HepG2 (cell line): ENCODE results near the gene GSTM2. TPM values are rescaled to one million over a fixed set of nuclear protein-coding genes. Genes with fewer than 3 reads are reported as not detected.

ENCODE experiments used
- ATAC-seq: fragments of 200-7000 bp; cut with Tn5 transposase; 3 replicates; pipeline ENCODE4 v1.9.1; 2020; ENCODE audit warnings: mild to moderate bottlenecking, moderate library complexity
- BruUV-seq: library from RNA; stranded (reverse); fragments of 400-500 nt; replicated peaks from 2 replicates; lab custom pipeline; 2021; lab: Mats Ljungman, UMichigan
- CTCF ChIA-PET: fragments of 300-600 bp; formaldehyde crosslinking; extraction: SDS; loops from one replicate; lab custom pipeline; 2021; ENCODE audit warnings: low total read pairs, inconsistent platforms, low intra/inter-chr PET ratio; lab: Yijun Ruan, JAX
- POLR2A ChIA-PET: fragments of 350-600 bp; sonication (Branson Sonifier 250); formaldehyde crosslinking; loops from one replicate; lab custom pipeline; 2020; ENCODE audit warnings: antibody characterized with exemption, inconsistent platforms; lab: Yijun Ruan, JAX
- DNase-seq: peaks from one replicate; pipeline ENCODE4 v3.0.0-alpha.2; 2015; ENCODE audit warnings: low spot score
- FAIRE-seq: peaks from 3 replicates; lab custom pipeline; 2011; peaks lifted over from hg19 to GRCh38; lab: Jason Lieb, UNC
- H2AFZ ChIP-seq: one replicate; pipeline ENCODE4 v1.6.1; 2011; ENCODE audit warnings: low read length, inconsistent platforms
- H3K27ac ChIP-seq: fragments of 300-600 bp; 3 replicates; pipeline ENCODE4 v1.8.0; 2011; ENCODE audit warnings: mixed run types, mild to moderate bottlenecking, mixed read lengths, low read length, inconsistent platforms; ENCODE audit not compliant: insufficient read depth; ENCODE audit errors: extremely low read length
- H3K27me3 ChIP-seq, 2 experiments: fragments of 200-600 bp in 1 of 2; 2 replicates in 1 of 2; 3 replicates in 1 of 2; pipeline versions ENCODE4 v1.6.0 to v1.8.0; 2011; ENCODE audit warnings: low read length in 2 of 2, mild to moderate bottlenecking in 2 of 2, moderate library complexity in 2 of 2, inconsistent platforms in 1 of 2; ENCODE audit not compliant: insufficient read depth in 2 of 2, control insufficient read depth in 1 of 2
- H3K36me3 ChIP-seq, 2 experiments: fragments of 200-600 bp in 1 of 2; replicated peaks in 1 of 2; 2 replicates in 1 of 2; 3 replicates in 1 of 2; pipeline versions ENCODE4 v1.5.1 to v1.8.0; 2011; ENCODE audit warnings: low read length in 2 of 2, inconsistent platforms in 1 of 2; ENCODE audit not compliant: insufficient read depth in 2 of 2, control insufficient read depth in 1 of 2
- H3K4me1 ChIP-seq: 2 replicates; pipeline ENCODE4 v1.5.1; 2012; ENCODE audit warnings: low read length, inconsistent platforms; ENCODE audit not compliant: insufficient read depth
- H3K4me2 ChIP-seq: 2 replicates; pipeline ENCODE4 v1.6.0; 2011; ENCODE audit warnings: low read depth, low read length, inconsistent platforms
- H3K4me3 ChIP-seq, 3 experiments: fragments of 200-600 bp in 1 of 3; sonication (generic), shearing (Covaris generic) in 1 of 3; replicated peaks in 1 of 3; 2 replicates each; pipeline ENCODE4 v1.5.1; 2011 to 2016; ENCODE audit warnings: low read length in 3 of 3, inconsistent platforms in 2 of 3, low read depth in 2 of 3, mild to moderate bottlenecking in 2 of 3, control low read depth in 1 of 3, mixed read lengths in 1 of 3; ENCODE audit not compliant: insufficient read depth in 1 of 3
- H3K79me2 ChIP-seq: one replicate; pipeline ENCODE4 v1.6.1; 2011; ENCODE audit warnings: low read length, inconsistent platforms; ENCODE audit not compliant: insufficient read depth
- H3K9ac ChIP-seq: 2 replicates; pipeline ENCODE4 v1.6.0; 2011; ENCODE audit warnings: mild to moderate bottlenecking, low read depth, low read length, inconsistent platforms; ENCODE audit not compliant: insufficient read depth
- H3K9me3 ChIP-seq: 2 replicates; pipeline ENCODE4 v1.5.1; 2012; ENCODE audit warnings: mild to moderate bottlenecking, low read length
- H4K20me1 ChIP-seq: 2 replicates; pipeline ENCODE4 v1.6.0; 2011; ENCODE audit warnings: inconsistent platforms, mild to moderate bottlenecking, low read length, moderate library complexity; ENCODE audit not compliant: insufficient read depth
- DR1 ChIP-seq: sonication (generic); formaldehyde crosslinking; IDR thresholded peaks from 2 replicates; pipeline ENCODE4 v1.8.0; 2021; ENCODE audit warnings: mild to moderate bottlenecking, missing genetic modification reagents, inconsistent platforms
- ETV5 ChIP-seq: IDR thresholded peaks from 2 replicates; pipeline ENCODE4 v1.6.1; 2018; ENCODE audit warnings: missing biosample characterization, missing genetic modification reagents, inconsistent platforms, borderline replicate concordance
- JUNB ChIP-seq: sonication (generic); formaldehyde crosslinking; IDR thresholded peaks from 2 replicates; pipeline ENCODE4 v1.8.0; 2022; ENCODE audit warnings: missing genetic modification reagents, mild to moderate bottlenecking, borderline replicate concordance
- NCOR1 ChIP-seq: fragments of 200-600 bp; sonication (generic); IDR thresholded peaks from 2 replicates; pipeline ENCODE4 v1.7.0; 2017; ENCODE audit warnings: antibody characterized with exemption, low read length, borderline replicate concordance
- PCBP1 ChIP-seq: fragments of 200-400 bp; formaldehyde crosslinking; IDR thresholded peaks from 2 replicates; pipeline ENCODE4 v1.6.1; 2017; ENCODE audit warnings: mild to moderate bottlenecking, low read depth, low read length, borderline replicate concordance
- RFX3 ChIP-seq: IDR thresholded peaks from 2 replicates; pipeline ENCODE4 v1.6.1; 2016; ENCODE audit warnings: missing biosample characterization, missing genetic modification reagents
- ZNF232 ChIP-seq: sonication (generic); formaldehyde crosslinking; IDR thresholded peaks from 2 replicates; pipeline ENCODE4 v1.4.0; 2020; ENCODE audit warnings: missing genetic modification reagents, borderline replicate concordance
- WGBS: methylation state at CpG from one replicate; pipeline ENCODE4 v1.1.6; 2017; ENCODE audit warnings: low lambda C conversion rate; 5-methylcytosine and 5-hydroxymethylcytosine counted together
- in situ Hi-C: cut with HindIII; loops from 2 replicates; pipeline ENCODE4 v1.10.0; 2017; ENCODE audit warnings: low pct_unique_long_range_greater_than_20kb; ENCODE audit not compliant: extremely low pct_ligation_motif_present
- intact Hi-C: fragments of 100-400 bp; cut with micrococcal nuclease; formaldehyde crosslinking; loops from one replicate; pipeline ENCODE4 v1.10.0; 2022; ENCODE audit not compliant: unreplicated experiment
- polyA plus RNA-seq, 8 experiments: library from polyadenylated mRNA; depleted of rRNA in 3 of 8; stranded (reverse) in 7 of 8; unstranded in 1 of 8; fragments of >200 nt; fragmentation: Illumina TruSeq in 4 of 8; extraction: Trizol in 4 of 8; gene quantifications; 2 replicates each; pipeline versions ENCODE4 v1.2.1 to v1.2.3, GENCODE V29; 2011 to 2016; ENCODE audit warnings: low read depth in 4 of 8, missing spikeins in 1 of 8, mixed read lengths in 1 of 8; ENCODE audit not compliant: insufficient read depth in 1 of 8
- total RNA-seq, 5 experiments: library from RNA; depleted of rRNA; stranded (reverse); fragments of >200 nt; fragmentation: Illumina TruSeq; extraction: Trizol; gene quantifications; 2 replicates each; pipeline ENCODE4 v1.2.3, GENCODE V29; 2016; ENCODE audit warnings: low read depth in 1 of 5
- TF ChIP-seq, protein P1 (sequence below): sonication (generic); formaldehyde crosslinking; IDR thresholded peaks from 2 replicates; pipeline ENCODE4 v1.4.0; 2020; ENCODE audit warnings: missing genetic modification reagents

The GSTM2 gene
- total and polyA plus RNA-seq, 2 of the 13 experiments (the other 11 are each of a cell fraction or from before 2014, with no cell fraction given), result 7.0 to 15.0 TPM

DNA sequence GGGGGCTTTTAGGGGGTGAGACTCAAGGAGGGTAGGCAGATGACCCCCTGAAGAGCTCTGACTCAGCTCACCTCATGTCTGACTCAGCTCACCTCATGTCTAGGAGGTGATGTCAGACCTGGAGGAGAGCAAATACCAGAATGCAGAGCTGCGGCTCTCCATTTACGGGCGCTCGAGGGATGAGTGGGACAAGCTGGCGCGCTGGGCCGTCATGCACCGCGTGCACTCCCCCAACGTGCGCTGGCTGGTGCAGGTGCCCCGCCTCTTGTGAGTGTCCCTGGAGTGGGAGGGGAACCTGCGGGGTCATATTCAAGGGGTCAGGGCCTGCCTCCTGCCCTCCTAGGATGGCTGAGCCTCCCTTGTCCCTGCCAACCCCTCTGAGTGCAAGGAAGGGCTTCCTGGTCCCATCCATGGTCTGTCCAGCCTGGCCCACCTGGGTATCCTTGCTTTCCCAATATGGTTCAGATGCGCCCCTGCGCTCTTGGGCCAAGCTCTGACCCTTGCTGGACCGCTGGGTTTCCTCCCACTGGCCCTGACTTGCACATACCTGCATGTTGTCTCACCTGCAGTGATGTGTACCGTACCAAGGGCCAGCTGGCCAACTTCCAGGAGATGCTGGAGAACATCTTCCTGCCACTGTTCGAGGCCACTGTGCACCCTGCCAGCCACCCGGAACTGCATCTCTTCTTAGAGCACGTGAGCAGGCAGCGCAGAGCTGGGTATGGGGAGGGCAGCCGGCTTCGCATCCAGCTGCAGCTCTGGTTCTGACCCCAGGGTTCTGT, 39.1 kb upstream of the GSTM2 start:
- no peak overlapping the region for H3K9ac ChIP-seq
- no peak for ATAC-seq
- no peak overlapping the region for H3K4me2 ChIP-seq
- no peak overlapping the region for H3K4me3 ChIP-seq
- peaks cover 8% of the 10 kb centered on the region for H3K4me1 ChIP-seq
- intact Hi-C loops, result no loop called here
- H3K27me3 ChIP-seq, result no peaks in the 10 kb centered on the region
- TF ChIP-seq, protein P1, sequence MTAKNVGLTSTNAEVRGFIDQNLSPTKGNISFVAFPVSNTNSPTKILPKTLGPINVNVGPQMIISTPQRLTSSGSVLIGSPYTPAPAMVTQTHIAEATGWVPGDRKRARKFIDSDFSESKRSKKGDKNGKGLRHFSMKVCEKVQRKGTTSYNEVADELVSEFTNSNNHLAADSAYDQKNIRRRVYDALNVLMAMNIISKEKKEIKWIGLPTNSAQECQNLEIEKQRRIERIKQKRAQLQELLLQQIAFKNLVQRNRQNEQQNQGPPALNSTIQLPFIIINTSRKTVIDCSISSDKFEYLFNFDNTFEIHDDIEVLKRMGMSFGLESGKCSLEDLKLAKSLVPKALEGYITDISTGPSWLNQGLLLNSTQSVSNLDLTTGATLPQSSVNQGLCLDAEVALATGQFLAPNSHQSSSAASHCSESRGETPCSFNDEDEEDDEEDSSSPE (CRISPR knock-in tag), result no peak
- TF ChIP-seq JUNB (CRISPR knock-in tag) (no peak), RFX3 (CRISPR knock-in tag) (no peak), PCBP1 (no peak), NCOR1 (no peak), ZNF232 (CRISPR knock-in tag) (no peak), ETV5 (CRISPR knock-in tag) (no peak), DR1 (CRISPR knock-in tag) (no peak)
- no peak for DNase-seq
- no peak overlapping the region for H3K27ac ChIP-seq
- POLR2A ChIA-PET, result interaction anchor here (1.1 to 2.7 kb wide), 2 partner anchors 9 to 80 kb away, joined by 5 to 11 read pairs; partner anchors contain the start of genes AMPD2, GNAI3 and GNAT2
- CTCF ChIA-PET, result interaction anchor here (2.9 kb wide), 1 partner anchor 83 kb away, joined by 23 read pairs; no protein-coding TSS in a partner anchor
- BruUV-seq, result no TSS peak
- no peaks in the 10 kb centered on the region for H3K9me3 ChIP-seq
- peaks cover 12% of the 10 kb centered on the region for H3K79me2 ChIP-seq
- H3K36me3 ChIP-seq, result peaks cover 43 to 69% of the 10 kb centered on the region in 2 experiments
- in situ Hi-C loops, result no loop called here
- peaks cover 11% of the 10 kb centered on the region; the same call in 1 of the 2 replicates for H4K20me1 ChIP-seq
- FAIRE-seq, result no peak
- no peak overlapping the region for H2AFZ ChIP-seq
- WGBS, result 99% methylated on average over 10 of the region's 23 CpGs
